ENCODE data around the gene OPN4.
A peak's percentile ranks its signal among the peaks of the same experiment; 100 is the strongest.

Gene OPN4

DNA sequence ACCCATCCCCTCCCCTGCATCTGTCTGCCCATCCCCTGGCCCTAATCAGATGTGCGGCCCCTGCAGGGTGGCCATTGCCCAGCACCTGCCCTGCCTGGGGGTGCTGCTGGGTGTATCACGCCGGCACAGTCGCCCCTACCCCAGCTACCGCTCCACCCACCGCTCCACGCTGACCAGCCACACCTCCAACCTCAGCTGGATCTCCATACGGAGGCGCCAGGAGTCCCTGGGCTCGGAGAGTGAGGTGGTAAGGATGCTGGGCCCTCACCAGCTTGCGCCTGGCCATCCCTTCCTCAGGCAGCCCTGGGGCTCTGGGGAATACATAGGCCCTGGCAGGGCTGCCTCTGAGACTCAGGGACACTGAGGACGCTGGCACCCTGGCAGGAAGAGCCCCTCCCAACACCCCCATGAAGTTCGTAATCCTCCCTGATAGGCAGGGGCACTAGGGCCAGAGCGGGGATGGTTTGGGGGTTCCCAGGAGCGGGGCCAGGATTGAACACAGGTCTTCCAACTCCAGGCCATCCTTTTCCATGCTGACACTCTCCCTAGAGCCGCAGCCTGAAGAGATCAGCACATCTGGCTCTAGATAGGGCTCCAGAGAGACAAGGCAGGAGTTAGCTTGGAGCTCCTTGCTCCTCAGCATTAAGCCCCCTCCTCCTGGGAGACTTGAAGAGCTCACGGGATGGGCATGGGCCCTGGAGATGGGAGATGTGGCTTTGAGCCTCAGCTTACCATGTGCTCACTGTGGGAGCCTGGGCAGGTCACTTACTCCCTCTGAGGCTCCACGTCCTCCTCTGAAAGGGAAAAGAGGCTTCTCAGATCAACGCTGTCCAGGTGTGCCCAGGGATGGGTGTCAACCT is 8.1 kb downstream of the OPN4 start:
- DNase-seq, result no peak

DNA sequence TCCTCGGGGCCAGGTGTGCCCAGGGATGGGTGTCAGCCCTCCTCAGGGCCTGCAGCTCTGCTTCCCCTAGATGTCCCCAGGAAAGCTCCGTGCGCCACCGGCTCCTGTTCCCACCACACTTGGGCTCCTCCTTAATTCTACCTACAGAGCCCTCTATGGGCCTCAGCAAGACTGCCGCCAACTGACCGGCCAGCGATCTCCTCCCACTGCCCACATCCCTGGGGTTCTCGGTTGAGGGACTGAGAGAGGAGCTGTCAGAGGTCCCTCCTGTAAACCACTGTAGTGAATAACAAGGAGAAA is 8.6 kb downstream of the OPN4 start:
- DNase-seq, result no peak

- no peak for DNase-seq
Observed at GRCh38 chr10:86663576-86664339, 9.4 kb downstream of the OPN4 start.

- DNase-seq, result no peak
Observed at GRCh38 chr10:86664341-86665217, 10.2 kb downstream of the OPN4 start.

DNA sequence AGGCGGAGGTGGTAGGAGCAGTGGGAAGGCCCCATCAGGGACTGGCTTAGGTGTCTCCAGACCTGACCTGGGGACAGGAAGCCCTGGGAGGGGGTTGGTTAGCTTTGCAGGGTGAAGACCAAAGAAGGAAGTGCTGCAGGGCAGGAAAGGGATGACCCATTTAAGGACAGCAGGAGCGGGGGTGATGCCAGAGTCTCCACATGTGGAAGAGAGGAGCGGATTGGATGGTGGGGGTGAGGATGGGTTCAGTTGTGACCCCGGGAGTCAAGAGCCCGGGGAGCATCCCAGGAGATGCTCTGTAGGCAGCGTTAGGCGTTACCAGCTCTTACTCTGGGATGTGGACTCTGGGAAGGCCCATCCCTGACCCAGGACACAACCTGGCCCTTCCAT is 10.9 kb downstream of the OPN4 start:
- DNase-seq, result no peak

GRCh38 chr10:86665868-86666267 is 11.5 kb downstream of the OPN4 start:
- no peak for DNase-seq

- DNase-seq, result no peak
Observed at GRCh38 chr10:86666538-86666937, 12.2 kb downstream of the OPN4 start.

- no peak for DNase-seq
Observed at GRCh38 chr10:86667421-86668181, 13.3 kb downstream of the OPN4 start.

GRCh38 chr10:86668297-86669165 is 14.2 kb downstream of the OPN4 start, which contains the start of gene LDB3:
TSS of gene LDB3 (plus strand) at chr10:86668511. CDS start at chr10:86668692, 181 bp downstream.
- DNase-seq, result peak; percentile 84

DNA sequence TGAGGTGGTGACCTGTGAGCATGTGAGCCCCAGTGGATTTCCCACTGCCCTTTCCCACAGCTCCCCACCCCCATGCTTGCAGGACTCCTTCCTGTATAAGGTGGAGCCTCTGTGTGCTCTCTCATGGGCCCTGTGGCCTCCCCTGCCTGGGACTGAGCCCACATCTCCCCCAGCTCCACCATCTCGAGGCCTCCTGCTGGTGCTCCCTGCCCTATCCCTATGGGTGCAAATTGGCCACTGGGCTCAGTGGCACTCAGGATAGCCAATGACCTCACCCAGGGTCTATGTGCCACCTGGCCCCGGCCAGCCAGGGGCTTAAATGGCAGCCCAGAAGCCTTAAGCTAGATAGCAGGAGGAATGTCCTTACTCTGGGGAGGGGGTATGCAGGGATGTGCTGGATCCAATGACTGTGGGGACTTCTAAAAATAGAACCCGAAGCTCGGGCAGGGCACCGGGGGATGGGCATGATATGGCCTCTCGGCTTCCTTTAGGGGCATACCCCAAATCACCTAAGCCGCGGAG is 16.0 kb downstream of the OPN4 start:
- DNase-seq, result no peak

DNA sequence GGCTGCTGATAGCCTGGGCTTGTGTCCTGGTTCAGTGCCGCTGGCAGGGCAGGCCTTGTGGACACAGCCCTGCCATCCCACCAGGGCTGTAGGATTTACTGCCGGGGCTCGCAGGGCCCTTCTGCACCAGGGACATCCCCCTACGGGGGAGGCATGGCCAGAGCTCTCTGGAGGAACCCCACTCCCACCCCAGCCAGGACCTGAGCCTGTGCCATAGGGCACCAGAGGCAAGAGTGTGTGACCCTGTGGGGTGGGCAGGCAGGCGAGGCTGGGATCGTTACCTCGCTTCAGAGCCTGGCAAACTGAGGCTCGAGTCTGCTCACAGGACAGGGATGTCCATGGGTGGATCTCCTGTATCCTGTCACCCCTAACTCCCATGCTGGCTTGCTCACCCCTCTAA is 16.5 kb downstream of the OPN4 start:
- DNase-seq, result no peak

DNA sequence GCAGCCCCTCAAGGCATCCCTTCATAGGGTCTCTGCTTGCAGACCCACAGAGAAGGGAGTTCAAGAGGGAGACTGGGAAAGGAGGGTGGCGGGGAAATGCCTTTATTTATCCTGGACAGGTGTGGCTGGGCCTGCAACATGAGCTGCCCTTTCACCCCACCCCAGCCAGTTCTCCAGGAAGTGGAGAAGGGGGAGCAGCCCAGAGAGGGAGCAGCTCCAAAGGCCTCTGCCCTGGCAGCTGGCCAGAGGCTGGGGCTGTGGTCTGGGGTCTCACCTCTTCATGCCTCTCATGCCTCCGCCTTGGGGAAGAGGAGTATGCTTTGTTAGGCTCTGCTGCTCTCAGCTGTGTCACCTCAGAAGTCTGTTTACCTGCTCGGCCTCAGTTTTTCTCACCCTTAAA is 17.1 kb downstream of the OPN4 start:
- DNase-seq, result no peak

DNA sequence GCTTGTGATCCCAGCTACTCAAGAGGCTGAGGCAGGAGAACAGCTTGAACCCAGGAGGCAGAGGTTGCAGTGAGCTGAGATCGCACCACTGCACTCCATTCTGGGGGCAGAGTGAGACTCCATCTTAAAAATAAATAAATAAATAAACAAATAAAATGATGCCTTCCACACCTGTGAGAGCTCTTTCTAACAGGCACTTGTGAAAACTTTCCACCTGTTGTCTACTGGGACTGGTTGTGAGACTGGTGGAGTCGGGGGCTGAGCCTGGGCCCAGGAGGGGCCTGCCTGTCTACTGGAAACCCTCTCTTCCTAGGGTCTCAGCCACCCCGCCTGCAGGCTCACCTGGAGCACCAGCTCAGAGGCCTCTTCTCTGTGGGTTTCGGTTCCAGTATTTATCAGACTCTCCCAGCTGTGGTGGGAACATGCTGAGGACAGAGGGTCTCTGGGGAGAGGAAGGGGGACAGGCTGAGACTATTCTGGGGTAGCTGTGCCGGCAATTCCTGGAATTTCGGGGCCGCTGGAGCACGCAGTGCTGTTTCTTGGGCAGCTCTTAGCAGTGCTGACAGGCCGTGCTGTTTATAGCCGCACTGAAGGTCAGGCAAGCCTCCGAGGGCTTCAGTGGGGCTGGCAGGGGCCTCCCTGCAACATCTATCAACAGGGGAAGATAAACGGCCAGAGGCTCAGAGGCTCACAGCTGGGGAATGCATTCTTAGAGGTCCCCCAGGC is 17.8 kb downstream of the OPN4 start:
- DNase-seq, result peak; percentile 31

DNA sequence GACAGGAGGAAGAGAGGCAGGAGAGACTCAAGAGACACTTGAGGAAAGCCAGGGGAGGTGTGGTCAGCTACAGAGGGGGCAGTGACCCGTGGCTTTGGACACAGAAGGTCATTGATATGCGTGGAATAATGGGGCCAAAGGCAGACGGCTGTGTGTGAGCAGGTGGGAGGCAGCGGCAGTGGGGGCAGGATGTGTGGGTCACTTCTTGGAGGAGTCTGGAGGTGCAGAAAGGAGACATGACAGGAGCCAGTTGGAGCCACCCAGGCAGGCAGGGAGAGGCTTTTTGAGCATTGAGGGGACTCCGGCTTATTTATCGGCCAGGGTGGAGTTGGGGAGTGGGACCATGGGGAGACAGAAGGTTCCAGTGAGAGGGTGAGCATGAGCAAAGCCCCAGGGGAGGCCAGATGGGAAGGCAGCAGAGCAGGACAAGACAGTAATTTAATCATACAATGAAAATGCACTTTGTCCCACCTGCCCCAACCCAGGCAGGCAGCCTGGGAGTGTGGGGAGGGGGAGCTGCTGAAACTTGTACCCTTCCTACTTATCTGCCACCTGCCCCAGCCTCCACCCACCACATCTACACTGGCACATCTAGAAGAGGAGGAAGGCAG is 19.0 kb downstream of the OPN4 start:
- DNase-seq, result no peak

GRCh38 chr10:86673827-86674581 is 19.7 kb downstream of the OPN4 start:
- DNase-seq, result no peak

DNA sequence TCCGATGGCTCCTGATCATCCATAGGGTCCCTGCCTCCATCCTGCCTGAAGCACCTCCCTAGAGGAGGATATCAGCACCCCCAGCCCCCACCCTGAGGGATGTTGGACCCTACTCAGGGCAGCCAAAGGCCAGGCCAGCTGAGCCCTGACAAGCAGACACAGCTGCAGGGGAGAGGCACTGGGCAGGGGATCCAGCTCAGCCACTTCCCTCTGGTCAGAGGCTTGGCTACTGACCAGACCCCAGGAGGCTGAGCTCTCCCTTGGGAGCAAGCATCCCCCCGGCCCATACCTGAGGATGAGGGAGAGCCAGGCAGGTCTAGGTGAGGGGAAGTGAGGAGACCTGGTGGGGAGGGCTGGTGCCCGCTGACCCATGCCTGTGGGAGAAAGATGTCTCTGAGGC is 20.6 kb downstream of the OPN4 start:
- DNase-seq, result no peak

DNA sequence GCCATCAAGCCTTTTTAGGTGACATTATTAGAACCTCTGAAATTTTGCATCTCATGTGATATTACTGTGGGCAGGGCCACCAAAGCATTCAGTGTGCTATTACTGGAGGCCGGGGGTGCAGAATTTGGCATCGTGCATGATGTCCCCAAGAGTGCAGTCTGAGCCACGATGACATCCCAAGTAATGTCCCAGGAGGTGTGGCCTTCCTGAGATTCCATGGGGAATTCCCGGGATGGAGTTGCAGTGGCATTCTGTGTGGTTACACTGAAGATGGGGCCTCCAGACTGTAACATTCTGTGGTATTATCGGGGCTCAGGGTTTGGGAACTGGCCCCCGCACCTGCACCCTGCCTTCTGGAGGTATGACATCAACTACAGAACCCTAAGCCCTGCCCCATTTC is 23.0 kb downstream of the OPN4 start:
- peak; percentile 30 for DNase-seq

DNA sequence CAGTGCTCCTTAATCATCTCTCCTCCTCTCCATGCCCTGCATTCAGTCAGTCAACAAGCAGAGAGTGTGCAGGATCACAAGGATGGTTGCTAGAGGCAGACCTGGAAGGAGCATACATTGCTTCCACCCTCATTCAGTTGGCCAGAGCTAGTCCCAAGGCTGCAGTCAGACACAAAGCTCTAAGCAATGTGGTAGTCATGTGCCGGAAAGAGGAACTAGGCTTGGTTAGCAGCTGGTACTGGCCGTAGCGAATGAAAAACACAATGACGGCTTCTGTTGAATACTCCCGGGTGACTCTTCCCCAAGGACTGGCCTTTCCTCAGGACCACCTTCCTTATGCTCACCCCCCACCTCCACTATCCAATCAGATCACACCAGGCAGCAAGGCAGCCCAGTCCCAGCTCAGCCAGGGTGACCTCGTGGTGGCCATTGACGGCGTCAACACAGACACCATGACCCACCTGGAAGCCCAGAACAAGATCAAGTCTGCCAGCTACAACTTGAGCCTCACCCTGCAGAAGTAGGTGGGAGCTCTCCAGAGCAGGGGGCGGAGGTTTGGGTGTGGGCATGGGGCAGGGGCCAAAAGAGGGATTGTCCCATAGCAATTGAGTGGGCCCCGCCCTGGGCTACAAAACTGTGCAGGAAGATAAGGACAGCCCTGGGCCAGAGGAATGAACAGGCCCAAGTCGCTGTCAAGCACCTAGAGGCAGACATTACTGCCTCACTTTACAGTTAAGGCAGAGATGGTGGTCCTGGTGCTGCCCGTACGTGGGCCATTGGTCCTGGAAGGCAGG is 24.8 kb downstream of the OPN4 start:
- no peak for DNase-seq

All from fibroblast of skin of scalp (primary cell).